IMR-90 (cell line): ENCODE data around the gene MEGF6. TPM values are rescaled to one million over a fixed set of nuclear protein-coding genes. Genes with fewer than 3 reads are reported as not detected.

Experiments
- ATAC-seq: fragments of 200-7000 bp; cut with Tn5 transposase; 2 replicates; pipeline ENCODE4 v1.9.1; 2020; ENCODE audit warnings: low read depth, mild to moderate bottlenecking, moderate library complexity
- BruUV-seq: library from RNA; stranded (reverse); fragments of 400-500 nt; replicated peaks from 2 replicates; lab custom pipeline; 2021; lab: Mats Ljungman, UMichigan
- CTCF ChIA-PET: fragments of 300-600 bp; formaldehyde crosslinking; extraction: SDS; loops from one replicate; lab custom pipeline; 2021; ENCODE audit warnings: antibody characterized with exemption; lab: Yijun Ruan, JAX
- POLR2A ChIA-PET: fragments of 300-600 bp; sonication (Branson Sonifier 250); formaldehyde crosslinking; loops from one replicate; lab custom pipeline; 2022; ENCODE audit warnings: antibody characterized with exemption; ENCODE audit not compliant: unreplicated experiment; lab: Charles Lee
- DNase-seq: peaks from one replicate; pipeline ENCODE4 v3.0.0; 2013
- H2AFZ ChIP-seq: replicated peaks from 2 replicates; pipeline ENCODE3; 2013; ENCODE audit warnings: low read length, mild to moderate bottlenecking; ENCODE audit not compliant: poor library complexity
- H2AK5ac ChIP-seq: 2 replicates; pipeline ENCODE4 v1.6.1; 2013; ENCODE audit warnings: low read depth, low read length, inconsistent platforms
- H2AK9ac ChIP-seq: replicated peaks from 2 replicates; pipeline ENCODE3; 2013; ENCODE audit warnings: mild to moderate bottlenecking, low read depth, low read length, moderate library complexity; ENCODE audit not compliant: poor library complexity
- H2BK120ac ChIP-seq: 2 replicates; pipeline ENCODE4 v1.6.1; 2013; ENCODE audit warnings: low read depth, low read length, inconsistent platforms
- H2BK15ac ChIP-seq: 3 replicates; pipeline ENCODE4 v1.6.1; 2013; ENCODE audit warnings: low read depth, low read length, inconsistent platforms
- H2BK20ac ChIP-seq: 2 replicates; pipeline ENCODE4 v1.6.1; 2013; ENCODE audit warnings: low read depth, mild to moderate bottlenecking, inconsistent platforms, low read length, moderate library complexity
- H2BK5ac ChIP-seq: 2 replicates; pipeline ENCODE4 v1.6.1; 2013; ENCODE audit warnings: mild to moderate bottlenecking, low read depth, low read length, inconsistent platforms; ENCODE audit not compliant: poor library complexity, severe bottlenecking
- H3K14ac ChIP-seq: replicated peaks from 2 replicates; pipeline ENCODE4 v1.6.1; 2013; ENCODE audit warnings: low read depth, low read length, inconsistent platforms
- H3K18ac ChIP-seq: 2 replicates; pipeline ENCODE4 v1.6.1; 2013; ENCODE audit warnings: low read depth, low read length, control low read depth
- H3K23ac ChIP-seq: 2 replicates; pipeline ENCODE4 v1.6.1; 2013; ENCODE audit warnings: low read depth, low read length, inconsistent platforms
- H3K27ac ChIP-seq: 2 replicates; pipeline ENCODE4 v1.5.1; 2013; ENCODE audit warnings: mild to moderate bottlenecking, control low read depth, low read length; ENCODE audit not compliant: insufficient read depth
- H3K27me3 ChIP-seq: 2 replicates; pipeline ENCODE4 v1.6.1; 2013; ENCODE audit warnings: low read length; ENCODE audit not compliant: control insufficient read depth, insufficient read depth
- H3K36me3 ChIP-seq: 2 replicates; pipeline ENCODE4 v1.6.1; 2013; ENCODE audit warnings: low read length, mixed read lengths; ENCODE audit not compliant: control insufficient read depth, insufficient read depth
- H3K4ac ChIP-seq: 2 replicates; pipeline ENCODE4 v1.6.1; 2013; ENCODE audit warnings: low read depth, low read length, inconsistent platforms
- H3K4me1 ChIP-seq: 2 replicates; pipeline ENCODE4 v1.6.1; 2013; ENCODE audit warnings: low read length, mixed read lengths; ENCODE audit not compliant: control insufficient read depth, insufficient read depth
- H3K4me2 ChIP-seq: 2 replicates; pipeline ENCODE4 v1.6.1; 2013; ENCODE audit warnings: low read depth, mild to moderate bottlenecking, control low read depth, low read length, moderate library complexity
- H3K4me3 ChIP-seq: 2 replicates; pipeline ENCODE4 v1.5.1; 2013; ENCODE audit warnings: low read depth, mild to moderate bottlenecking, control low read depth, low read length, moderate library complexity; ENCODE audit not compliant: insufficient read depth
- H3K56ac ChIP-seq: 2 replicates; pipeline ENCODE4 v1.6.1; 2013; ENCODE audit warnings: low read length, inconsistent platforms; ENCODE audit not compliant: insufficient read depth; ENCODE audit errors: extremely low read depth
- H3K79me1 ChIP-seq, 2 experiments: 2 replicates each; pipeline ENCODE4 v1.6.1; 2013; ENCODE audit warnings: low read length in 2 of 2, inconsistent platforms in 1 of 2, low read depth in 1 of 2
- H3K9ac ChIP-seq: 2 replicates; pipeline ENCODE4 v1.6.1; 2013; ENCODE audit warnings: low read depth, low read length, control low read depth
- H3K9me1 ChIP-seq: 2 replicates; pipeline ENCODE4 v1.6.1; 2013; ENCODE audit warnings: low read length, inconsistent platforms; ENCODE audit not compliant: insufficient read depth
- H3K9me3 ChIP-seq: 2 replicates; pipeline ENCODE4 v1.6.1; 2013; ENCODE audit warnings: low read length; ENCODE audit not compliant: control insufficient read depth, insufficient read depth
- H4K20me1 ChIP-seq: 2 replicates; pipeline ENCODE4 v1.6.1; 2013; ENCODE audit warnings: low read length, inconsistent platforms; ENCODE audit not compliant: insufficient read depth
- H4K5ac ChIP-seq: 2 replicates; pipeline ENCODE4 v1.6.1; 2013; ENCODE audit warnings: mild to moderate bottlenecking, low read depth, low read length, control low read depth
- H4K8ac ChIP-seq, 2 experiments: 2 replicates each; pipeline ENCODE4 v1.6.1; 2013; ENCODE audit warnings: low read depth in 2 of 2, low read length in 2 of 2, control low read depth in 1 of 2, inconsistent platforms in 1 of 2
- H4K91ac ChIP-seq: 2 replicates; pipeline ENCODE4 v1.6.1; 2013; ENCODE audit warnings: low read depth, low read length, inconsistent platforms; ENCODE audit not compliant: insufficient read depth
- BHLHE40 ChIP-seq: fragments of 150-350 bp; IDR thresholded peaks from 2 replicates; pipeline ENCODE4 v1.6.1; 2016; ENCODE audit warnings: mild to moderate bottlenecking, low read depth, low read length
- CHD1 ChIP-seq: IDR thresholded peaks from 2 replicates; pipeline ENCODE4 v1.6.1; 2012; ENCODE audit warnings: low read depth, low read length, improper control_type of control experiment
- CTCF ChIP-seq: conservative IDR thresholded peaks from 2 replicates; pipeline ENCODE4 v1.5.1; 2012; ENCODE audit warnings: mild to moderate bottlenecking, low read depth, low read length, improper control_type of control experiment
- ELK1 ChIP-seq: fragments of 150-350 bp; IDR thresholded peaks from 2 replicates; pipeline ENCODE4 v1.6.1; 2016; ENCODE audit warnings: low read depth, mild to moderate bottlenecking, low read length, moderate library complexity, borderline replicate concordance
- MAFK ChIP-seq: IDR thresholded peaks from 2 replicates; pipeline ENCODE4 v1.6.1; 2012; ENCODE audit warnings: low read depth, low read length, improper control_type of control experiment
- MAZ ChIP-seq: IDR thresholded peaks from 2 replicates; pipeline ENCODE4 v1.6.1; 2012; ENCODE audit warnings: low read depth, mild to moderate bottlenecking, low read length, improper control_type of control experiment, moderate library complexity, borderline replicate concordance
- NFE2L2 ChIP-seq: fragments of 150-350 bp; IDR thresholded peaks from 2 replicates; pipeline ENCODE4 v1.6.1; 2016; ENCODE audit warnings: low read depth, mild to moderate bottlenecking, low read length
- POLR2A ChIP-seq: IDR thresholded peaks from 2 replicates; pipeline ENCODE4 v1.6.1; 2012; ENCODE audit warnings: mild to moderate bottlenecking, low read depth, low read length
- SMC3 ChIP-seq: fragments of 150-350 bp; IDR thresholded peaks from 2 replicates; pipeline ENCODE4 v1.6.1; 2016; ENCODE audit warnings: low read depth, mild to moderate bottlenecking, antibody characterized with exemption, low read length, moderate library complexity
- USF2 ChIP-seq: fragments of 150-350 bp; IDR thresholded peaks from 2 replicates; pipeline ENCODE4 v1.6.1; 2017; ENCODE audit warnings: mild to moderate bottlenecking, antibody characterized with exemption, low read length, low read depth
- WGBS, 2 experiments: methylation state at CpG; one replicate each; pipeline versions ENCODE4 v1.1.5 to v1.1.7; 2013; ENCODE audit warnings: missing lambda C conversion rate in 2 of 2; ENCODE audit not compliant: insufficient read length in 1 of 2; ENCODE audit errors: extremely low coverage in 2 of 2; 5-methylcytosine and 5-hydroxymethylcytosine counted together
- dilution Hi-C: fragments of 300-500 bp; cut with HindIII; formaldehyde crosslinking; loops from one replicate; pipeline ENCODE4 v1.14.3; 2018; ENCODE audit warnings: low sequenced_read_pairs; ENCODE audit not compliant: unreplicated experiment
- in situ Hi-C: fragments of 300-500 bp; cut with MboI; formaldehyde crosslinking; loops from 3 replicates; pipeline ENCODE4 v1.14.3; 2019; ENCODE audit warnings: low sequenced_read_pairs, inconsistent platforms, mixed read lengths
- intact Hi-C: fragments of 100-400 bp; cut with micrococcal nuclease; formaldehyde crosslinking; loops from 2 replicates; pipeline ENCODE4 v1.10.0; 2022
- polyA plus RNA-seq, 3 experiments: library from polyadenylated mRNA; depleted of rRNA; stranded (reverse); fragments of >200 nt; gene quantifications; 2 replicates each; pipeline ENCODE4 v1.2.3, GENCODE V29; 2012; ENCODE audit warnings: low replicate concordance in 1 of 3
- total RNA-seq: library from RNA; depleted of rRNA; stranded (reverse); fragments of >200 nt; gene quantifications from 2 replicates; pipeline ENCODE4 v1.2.3, GENCODE V29; 2012

Gene MEGF6
- total and polyA plus RNA-seq, 2 of the 4 experiments (the other 2 are of a cell fraction), result 0.72 to 4.1 TPM

- ChIA-PET POLR2A (no interaction called here), CTCF (no interaction called here)
- dilution Hi-C loops (no loop called here), intact Hi-C loops (no loop called here), in situ Hi-C loops (no loop called here)
- DNase-seq (no peak), ATAC-seq (no peak)
- Histone ChIP-seq H4K91ac (no peak overlapping the region), H3K27me3 (peaks cover 12% of the 10 kb centered on the region), H3K23ac (no peak overlapping the region), H4K20me1 (no peaks in the 10 kb centered on the region), H3K18ac (no peak overlapping the region), H2BK120ac (no peak overlapping the region), H3K4me3 (no peak overlapping the region), H3K9me1 (no peaks in the 10 kb centered on the region), H3K4me2 (no peak overlapping the region), H3K36me3 (no peaks in the 10 kb centered on the region), H2AFZ (no peak overlapping the region), H4K8ac (no peak overlapping the region), H3K14ac (no peak overlapping the region), H3K4me1 (no peaks in the 10 kb centered on the region), H2AK5ac (no peak overlapping the region), H2BK5ac (no peak overlapping the region), H2BK15ac (no peak overlapping the region), H3K56ac (no peak overlapping the region), H3K4ac (no peak overlapping the region), H3K79me1 (no peaks in the 10 kb centered on the region), H3K9ac (no peak overlapping the region), H4K5ac (no peak overlapping the region), H3K27ac (no peak overlapping the region), H2BK20ac (no peak overlapping the region), H2AK9ac (no peak overlapping the region), H3K9me3 (no peaks in the 10 kb centered on the region)
- no TSS peak for BruUV-seq
- no CpG with 5 or more reads among the region's 15 CpGs for WGBS, 2 experiments
- no peak for TF ChIP-seq POLR2A
- no peak for TF ChIP-seq CHD1
- no peak for TF ChIP-seq MAZ
- no peak for TF ChIP-seq USF2
- TF ChIP-seq SMC3, result no peak
- TF ChIP-seq MAFK, result no peak
- TF ChIP-seq BHLHE40, result no peak
- TF ChIP-seq NFE2L2, result no peak
- TF ChIP-seq CTCF, result no peak
- no peak for TF ChIP-seq ELK1
These were observed 11.5 kb downstream of the MEGF6 start for GRCh38 chr1:3599816-3600215.
